K562 (cell line): Measurements from ENCODE around the gene LAMB3. TPM values are rescaled to one million over a fixed set of nuclear protein-coding genes. Genes with fewer than 3 reads are reported as not detected.

Source experiments
- CUX1 ChIP-seq: fragments of 200-800 bp; sonication (Bioruptor generic); IDR thresholded peaks from 2 replicates; pipeline ENCODE4 v1.6.1; 2016; ENCODE audit warnings: missing genetic modification characterization, missing compliant biosample characterization
- EHMT2 ChIP-seq: fragments of 450-650 bp; IDR thresholded peaks from 2 replicates; pipeline ENCODE4 v1.6.1; 2018; ENCODE audit warnings: antibody characterized with exemption
- ESRRA ChIP-seq: fragments of 450-650 bp; IDR thresholded peaks from 2 replicates; pipeline ENCODE4 v1.6.1; 2014; ENCODE audit warnings: low read depth, mild to moderate bottlenecking, moderate library complexity, borderline replicate concordance
- JUND ChIP-seq, 2 experiments: IDR thresholded peaks; 2 replicates in 1 of 2; 3 replicates in 1 of 2; pipeline ENCODE4 v1.6.1; 2011; ENCODE audit warnings: borderline replicate concordance in 2 of 2, low read depth in 2 of 2, low read length in 2 of 2, improper control_type of control experiment in 1 of 2, missing biosample characterization in 1 of 2, missing genetic modification characterization in 1 of 2, missing genetic modification reagents in 1 of 2
- ZBTB40 ChIP-seq, 2 experiments: fragments of 450-650 bp in 1 of 2; sonication (generic) in 1 of 2; formaldehyde crosslinking in 1 of 2; IDR thresholded peaks; 2 replicates each; pipeline versions ENCODE4 v1.7.1 to v1.9.0; 2016 to 2022; ENCODE audit warnings: inconsistent platforms in 1 of 2, mild to moderate bottlenecking in 1 of 2, missing genetic modification reagents in 1 of 2
- ZNF124 ChIP-seq: sonication (generic); formaldehyde crosslinking; IDR thresholded peaks from 2 replicates; pipeline ENCODE4 v1.8.1; 2022; ENCODE audit warnings: missing genetic modification reagents
- ZNF384 ChIP-seq: IDR thresholded peaks from 2 replicates; pipeline ENCODE4 v1.6.1; 2012; ENCODE audit warnings: low read depth, low read length, improper control_type of control experiment
- polyA plus RNA-seq, 8 experiments: library from polyadenylated mRNA; depleted of rRNA in 4 of 8; stranded (reverse) in 5 of 8; unstranded in 3 of 8; fragments of >200 nt; fragmentation: Nextera tagmentation in 2 of 8; fragmentation: Illumina TruSeq in 1 of 8; extraction: Ambion mirVana in 2 of 8; extraction: Trizol in 1 of 8; gene quantifications; 2 replicates each; pipeline versions ENCODE4 v1.2.1 to v1.2.3, GENCODE V29; 2011 to 2014; ENCODE audit warnings: inconsistent platforms in 1 of 8, missing spikeins in 1 of 8
- total RNA-seq, 7 experiments: library from RNA; depleted of rRNA in 6 of 7; stranded (reverse); fragments of >200 nt in 6 of 7; fragmentation: Illumina TruSeq in 2 of 7; extraction: Trizol in 2 of 7; gene quantifications; 2 replicates each; pipeline versions ENCODE4 v1.2.1 to v1.2.3, GENCODE V29; 2011 to 2021; ENCODE audit warnings: low replicate concordance in 1 of 7
- TF ChIP-seq, protein P1 (sequence below): sonication (generic); formaldehyde crosslinking; IDR thresholded peaks from 2 replicates; pipeline ENCODE4 v1.8.0; 2022; ENCODE audit warnings: missing genetic modification reagents, mild to moderate bottlenecking, borderline replicate concordance

The LAMB3 gene
- total and polyA plus RNA-seq, 9 of the 15 experiments (the other 6 are each of a cell fraction or from before 2014, with no cell fraction given), result 0.08 to 1.3 (median 0.91) TPM

DNA sequence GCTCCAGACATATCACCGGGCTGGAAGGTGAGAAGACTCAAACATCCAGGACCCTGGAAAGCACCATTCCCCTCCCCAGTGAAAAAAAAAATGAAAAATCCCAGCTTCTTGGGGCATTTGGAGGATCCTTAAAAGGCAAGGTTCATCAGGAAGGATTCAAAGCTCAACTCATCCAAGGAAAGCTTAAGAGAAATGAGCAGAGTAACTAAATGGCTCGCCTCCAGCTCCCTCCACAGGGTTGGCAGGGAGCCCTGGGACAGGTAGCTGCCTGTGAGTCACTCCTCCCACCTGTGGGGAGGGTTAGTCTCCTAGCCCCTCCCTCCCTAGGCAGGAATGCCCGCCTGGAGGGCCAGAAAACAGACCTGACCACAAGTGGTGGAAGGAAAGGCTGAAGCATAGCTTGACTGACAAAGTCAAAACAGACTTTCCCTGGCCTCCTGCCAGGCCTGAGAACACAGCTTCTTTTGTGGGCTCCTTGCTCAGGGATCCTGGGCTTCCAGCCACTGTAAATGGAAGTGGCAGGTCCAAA, 712 bp upstream of the LAMB3 start (continued):
- TF ChIP-seq EHMT2 (0 out of 2 replicates have a peak, but pooled peaks have one; percentile 24), ESRRA (0 out of 2 replicates have a peak, but pooled peaks have one; percentile 19), ZNF384 (no peak), CUX1 (CRISPR knock-in tag) (no peak), ZNF124 (no peak), ZBTB40 (IDR thresholded peaks at IDR 0.05) (no peak), ZBTB40 (CRISPR knock-in tag; IDR thresholded peaks at IDR 0.05) (no peak), JUND (IDR thresholded peaks at IDR 0.05; ENCODE audit: borderline replicate concordance, low read depth, low read length) (peak; percentile 72), JUND (tag; IDR thresholded peaks at IDR 0.05; ENCODE audit: borderline replicate concordance, low read depth, low read length) (peak; percentile 37; the same call in 1 of the 3 replicates)
- TF ChIP-seq, protein P1, sequence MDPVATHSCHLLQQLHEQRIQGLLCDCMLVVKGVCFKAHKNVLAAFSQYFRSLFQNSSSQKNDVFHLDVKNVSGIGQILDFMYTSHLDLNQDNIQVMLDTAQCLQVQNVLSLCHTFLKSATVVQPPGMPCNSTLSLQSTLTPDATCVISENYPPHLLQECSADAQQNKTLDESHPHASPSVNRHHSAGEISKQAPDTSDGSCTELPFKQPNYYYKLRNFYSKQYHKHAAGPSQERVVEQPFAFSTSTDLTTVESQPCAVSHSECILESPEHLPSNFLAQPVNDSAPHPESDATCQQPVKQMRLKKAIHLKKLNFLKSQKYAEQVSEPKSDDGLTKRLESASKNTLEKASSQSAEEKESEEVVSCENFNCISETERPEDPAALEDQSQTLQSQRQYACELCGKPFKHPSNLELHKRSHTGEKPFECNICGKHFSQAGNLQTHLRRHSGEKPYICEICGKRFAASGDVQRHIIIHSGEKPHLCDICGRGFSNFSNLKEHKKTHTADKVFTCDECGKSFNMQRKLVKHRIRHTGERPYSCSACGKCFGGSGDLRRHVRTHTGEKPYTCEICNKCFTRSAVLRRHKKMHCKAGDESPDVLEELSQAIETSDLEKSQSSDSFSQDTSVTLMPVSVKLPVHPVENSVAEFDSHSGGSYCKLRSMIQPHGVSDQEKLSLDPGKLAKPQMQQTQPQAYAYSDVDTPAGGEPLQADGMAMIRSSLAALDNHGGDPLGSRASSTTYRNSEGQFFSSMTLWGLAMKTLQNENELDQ (CRISPR knock-in tag), result no peak
